ENCODE results near the gene XRCC1. TPM values are rescaled to one million over a fixed set of nuclear protein-coding genes. Genes with fewer than 3 reads are reported as not detected.
A peak's percentile ranks its signal among the peaks of the same experiment; 100 is the strongest.

The XRCC1 gene
- total RNA-seq, 1 donor from 2014 or later = 27.4 TPM

GRCh38 chr19:43545276-43545675 is 30.1 kb downstream of the XRCC1 start:
- no peak overlapping the region for H3K27ac Mint-ChIP-seq
- H3K9me3 Mint-ChIP-seq = no peaks in the 10 kb centered on the region
- peaks cover 12% of the 10 kb centered on the region for H3K36me3 Mint-ChIP-seq (ENCODE audit: low read depth)

GRCh38 chr19:43544077-43544476 is 31.2 kb downstream of the XRCC1 start:
- H3K9me3 Mint-ChIP-seq = peaks cover 3% of the 10 kb centered on the region
- H3K4me3 Mint-ChIP-seq = no peak overlapping the region
- H3K27me3 Mint-ChIP-seq (ENCODE audit: insufficient read depth) = no peaks in the 10 kb centered on the region
- intact Hi-C loops (cut with micrococcal nuclease) = no loop called here
- DNase-seq (ENCODE audit: low spot score) = no peak
- H3K27ac Mint-ChIP-seq = no peak overlapping the region
- peaks cover 21% of the 10 kb centered on the region for H3K36me3 Mint-ChIP-seq (ENCODE audit: low read depth)
- H3K4me1 Mint-ChIP-seq (ENCODE audit: low read depth) = no peaks in the 10 kb centered on the region

More at GRCh38 chr19:43545276-43545675, 30.1 kb downstream of the XRCC1 start:
- no peaks in the 10 kb centered on the region for H3K27me3 Mint-ChIP-seq (ENCODE audit: insufficient read depth)
- no peaks in the 10 kb centered on the region for H3K4me1 Mint-ChIP-seq (ENCODE audit: low read depth)
- no peak for DNase-seq (ENCODE audit: low spot score)
- no peak overlapping the region for H3K4me3 Mint-ChIP-seq
- intact Hi-C loops (cut with micrococcal nuclease) = no loop called here

- no peaks in the 10 kb centered on the region for H3K27me3 Mint-ChIP-seq (ENCODE audit: insufficient read depth)
- intact Hi-C loops (cut with micrococcal nuclease) = no loop called here
- peaks cover 9% of the 10 kb centered on the region for H3K9me3 Mint-ChIP-seq
- H3K27ac Mint-ChIP-seq = no peak overlapping the region
- DNase-seq (ENCODE audit: low spot score) = no peak
- H3K36me3 Mint-ChIP-seq (ENCODE audit: low read depth) = peaks cover 26% of the 10 kb centered on the region
- no peak overlapping the region for H3K4me3 Mint-ChIP-seq
- no peaks in the 10 kb centered on the region for H3K4me1 Mint-ChIP-seq (ENCODE audit: low read depth)
Measured at GRCh38 chr19:43541920-43542650, 33.2 kb downstream of the XRCC1 start.

- intact Hi-C loops (cut with micrococcal nuclease) = no loop called here
- Mint-ChIP-seq H3K27ac (no peak overlapping the region), H3K9me3 (peaks cover 9% of the 10 kb centered on the region), H3K36me3 (ENCODE audit: low read depth) (peaks cover 27% of the 10 kb centered on the region), H3K4me1 (ENCODE audit: low read depth) (no peaks in the 10 kb centered on the region), H3K4me3 (no peak overlapping the region), H3K27me3 (ENCODE audit: insufficient read depth) (no peaks in the 10 kb centered on the region)
- no peak for DNase-seq (ENCODE audit: low spot score)
Measured at GRCh38 chr19:43540381-43540780, 34.9 kb downstream of the XRCC1 start.

GRCh38 chr19:43538922-43539321 is 36.4 kb downstream of the XRCC1 start:
- Mint-ChIP-seq H3K4me1 (ENCODE audit: low read depth) (peaks cover 4% of the 10 kb centered on the region), H3K9me3 (peaks cover 9% of the 10 kb centered on the region), H3K4me3 (no peak overlapping the region), H3K27ac (no peak overlapping the region), H3K36me3 (ENCODE audit: low read depth) (peaks cover 28% of the 10 kb centered on the region), H3K27me3 (ENCODE audit: insufficient read depth) (no peaks in the 10 kb centered on the region)
- intact Hi-C loops (cut with micrococcal nuclease) = no loop called here
- no peak for DNase-seq (ENCODE audit: low spot score)

GRCh38 chr19:43534816-43535761 is 40.2 kb downstream of the XRCC1 start:
- peaks cover 17% of the 10 kb centered on the region for H3K36me3 Mint-ChIP-seq (ENCODE audit: low read depth)
- no peak overlapping the region for H3K4me3 Mint-ChIP-seq
- intact Hi-C loops (cut with micrococcal nuclease) = loop anchor here (1.0 to 2.0 kb wide), 3 partner anchors 28 to 129 kb away; partner anchors contain the start of genes PINLYP and XRCC1

GRCh38 chr19:43534305-43534815 is 41.0 kb downstream of the XRCC1 start:
- peaks cover 9% of the 10 kb centered on the region for H3K9me3 Mint-ChIP-seq
- peak overlapping the region; percentile 99 for H3K27ac Mint-ChIP-seq
- H3K4me3 Mint-ChIP-seq = peak overlapping the region; percentile 96
- H3K27me3 Mint-ChIP-seq (ENCODE audit: insufficient read depth) = no peaks in the 10 kb centered on the region
- intact Hi-C loops (cut with micrococcal nuclease) = loop anchor here (1.0 to 2.0 kb wide), 3 partner anchors 28 to 130 kb away; partner anchors contain the start of genes PINLYP and XRCC1
- peaks cover 12% of the 10 kb centered on the region for H3K36me3 Mint-ChIP-seq (ENCODE audit: low read depth)
- peaks cover 20% of the 10 kb centered on the region for H3K4me1 Mint-ChIP-seq (ENCODE audit: low read depth)
- no peak for DNase-seq (ENCODE audit: low spot score)

More at GRCh38 chr19:43534816-43535761, 40.2 kb downstream of the XRCC1 start:
- Mint-ChIP-seq H3K4me1 (ENCODE audit: low read depth) (peaks cover 20% of the 10 kb centered on the region), H3K9me3 (peaks cover 9% of the 10 kb centered on the region), H3K27ac (peak overlapping the region; percentile 73), H3K27me3 (ENCODE audit: insufficient read depth) (no peaks in the 10 kb centered on the region)
- no peak for DNase-seq (ENCODE audit: low spot score)

- peaks cover 7% of the 10 kb centered on the region for H3K36me3 Mint-ChIP-seq (ENCODE audit: low read depth)
- H3K4me3 Mint-ChIP-seq = peak overlapping the region; percentile 96
- peak overlapping the region; percentile 99 for H3K27ac Mint-ChIP-seq
- intact Hi-C loops (cut with micrococcal nuclease) = loop anchor here (1.0 to 2.0 kb wide), 12 partner anchors 8 to 221 kb away; partner anchors contain the start of genes IRGQ, PHLDB3, PINLYP and SMG9
- H3K4me1 Mint-ChIP-seq (ENCODE audit: low read depth) = peaks cover 20% of the 10 kb centered on the region
- DNase-seq (ENCODE audit: low spot score) = peak; percentile 93
- peaks cover 3% of the 10 kb centered on the region for H3K9me3 Mint-ChIP-seq
- no peaks in the 10 kb centered on the region for H3K27me3 Mint-ChIP-seq (ENCODE audit: insufficient read depth)
Measured at GRCh38 chr19:43533546-43534304, 41.6 kb downstream of the XRCC1 start.

GRCh38 chr19:43532962-43533545 is 42.3 kb downstream of the XRCC1 start, which contains the start of gene ZNF575:
Gene ZNF575, plus strand, starts transcription at chr19:43533188. Its CDS starts 1,235 bp downstream, at chr19:43534423.
- Mint-ChIP-seq H3K9me3 (no peaks in the 10 kb centered on the region), H3K27ac (peak within 1 kb of the TSS; percentile 99), H3K36me3 (ENCODE audit: low read depth) (peaks cover 2% of the 10 kb centered on the region), H3K4me1 (ENCODE audit: low read depth) (peaks cover 23% of the 10 kb centered on the region), H3K4me3 (peak within 1 kb of the TSS; percentile 96), H3K27me3 (ENCODE audit: insufficient read depth) (no peaks in the 10 kb centered on the region)
- DNase-seq (ENCODE audit: low spot score) = peak; percentile 81
- intact Hi-C loops (cut with micrococcal nuclease) = loop anchor here (1.0 to 2.0 kb wide), 9 partner anchors 8 to 222 kb away; partner anchors contain the start of genes IRGQ, PHLDB3, SMG9 and ZNF428

GRCh38 chr19:43532571-43532961 is 42.8 kb downstream of the XRCC1 start:
- Mint-ChIP-seq H3K4me3 (peak overlapping the region; percentile 82), H3K4me1 (ENCODE audit: low read depth) (peaks cover 28% of the 10 kb centered on the region), H3K27ac (peak overlapping the region; percentile 86), H3K27me3 (ENCODE audit: insufficient read depth) (no peaks in the 10 kb centered on the region), H3K36me3 (ENCODE audit: low read depth) (peaks cover 2% of the 10 kb centered on the region), H3K9me3 (no peaks in the 10 kb centered on the region)
- DNase-seq (ENCODE audit: low spot score) = no peak
- intact Hi-C loops (cut with micrococcal nuclease) = loop anchor here (2.0 kb wide), 2 partner anchors 14 to 222 kb away; partner anchors contain the start of gene SMG9

GRCh38 chr19:43527860-43528622 is 47.3 kb downstream of the XRCC1 start:
- DNase-seq (ENCODE audit: low spot score) = no peak
- Mint-ChIP-seq H3K4me1 (ENCODE audit: low read depth) (peaks cover 37% of the 10 kb centered on the region), H3K27me3 (ENCODE audit: insufficient read depth) (no peaks in the 10 kb centered on the region), H3K36me3 (ENCODE audit: low read depth) (no peaks in the 10 kb centered on the region), H3K4me3 (no peak overlapping the region), H3K27ac (no peak overlapping the region), H3K9me3 (no peaks in the 10 kb centered on the region)
- intact Hi-C loops (cut with micrococcal nuclease) = loop anchor here (1.0 to 5.0 kb wide), 2 partner anchors 65 to 239 kb away; no protein-coding TSS in a partner anchor
